ENCODE data around the gene MORN4. TPM values are rescaled to one million over a fixed set of nuclear protein-coding genes. Genes with fewer than 3 reads are reported as not detected.

MORN4 gene
- total and polyA plus RNA-seq, 2 donors (not counting 3 experiments of a cell fraction or from before 2014, with no cell fraction given): 12.2 to 13.9 TPM

GRCh38 chr10:97585439-97585811, 47.9 kb downstream of the MORN4 start:
- CTCF ChIA-PET: interaction anchor here (0.8 to 2.0 kb wide), 7 partner anchors 10 to 29 kb away, joined by 3 to 10 read pairs (median 5); partner anchors contain the start of gene ANKRD2
- Histone ChIP-seq H3K9ac (replicated peaks; ENCODE audit: extremely low read depth, insufficient read depth, low read length) (no peak overlapping the region), H3K4me3 (replicated peaks in 1 of 3; ENCODE audit: insufficient read depth in 1 of 3, low read depth in 1 of 3, low read length in 3 of 3) (no peak overlapping the region), H3K27me3 (ENCODE audit: control insufficient read depth in 2 of 2, insufficient read depth in 2 of 2, low read length in 2 of 2) (no peaks in the 10 kb centered on the region), H3K4me1 (ENCODE audit: control insufficient read depth, extremely low read depth, insufficient read depth, low read length) (no peaks in the 10 kb centered on the region), H3K79me2 (ENCODE audit: control insufficient read depth, insufficient read depth, low read length) (no peaks in the 10 kb centered on the region), H4K20me1 (replicated peaks; ENCODE audit: control insufficient read depth, extremely low read depth, insufficient read depth, low read length) (no peaks in the 10 kb centered on the region), H3K9me1 (replicated peaks; ENCODE audit: control insufficient read depth, extremely low read depth, insufficient read depth, low read length) (no peaks in the 10 kb centered on the region), H3K9me3 (replicated peaks; ENCODE audit: control insufficient read depth, insufficient read depth, low read length) (no peaks in the 10 kb centered on the region), H3K36me3 (ENCODE audit: control insufficient read depth in 2 of 2, extremely low read depth in 1 of 2, insufficient read depth in 2 of 2, low read length in 2 of 2) (no peaks in the 10 kb centered on the region), H3K4me2 (ENCODE audit: insufficient read depth, low read length) (no peak overlapping the region), H3K27ac (ENCODE audit: insufficient read depth, low read depth, low read length) (no peak overlapping the region), H2AFZ (ENCODE audit: low read depth, low read length) (no peak overlapping the region)
- no peak for FAIRE-seq
- no peak for TF ChIP-seq FOS (IDR thresholded peaks at IDR 0.05; ENCODE audit: borderline replicate concordance, insufficient read depth, low read length)
- TF ChIP-seq GATA2 (IDR thresholded peaks at IDR 0.05; ENCODE audit: insufficient read depth, insufficient read length, low read depth, low read length): no peak
- TF ChIP-seq POLR2A (IDR thresholded peaks at IDR 0.05; ENCODE audit: low read depth, low read length): no peak
- TF ChIP-seq POLR2AphosphoS5 (IDR thresholded peaks at IDR 0.05; ENCODE audit: insufficient read depth, low read depth, low read length): no peak
- no peak for TF ChIP-seq MAX (IDR thresholded peaks at IDR 0.05; ENCODE audit: insufficient read depth, insufficient read length)
- no peak for TF ChIP-seq MYC (IDR thresholded peaks at IDR 0.05; ENCODE audit: low read depth, low read length)
- TF ChIP-seq JUN (IDR thresholded peaks at IDR 0.05; ENCODE audit: borderline replicate concordance, insufficient read depth, insufficient read length, low read depth): no peak
- TF ChIP-seq EZH2 (IDR thresholded peaks at IDR 0.05; ENCODE audit: borderline replicate concordance, low read depth, low read length, severe bottlenecking): no peak
- TF ChIP-seq CTCF (IDR thresholded peaks at IDR 0.05; ENCODE audit: extremely low read depth in 1 of 2, insufficient read depth in 1 of 2, low read depth in 1 of 2, low read length in 2 of 2): no peak
- DNase-seq (ENCODE audit: low read depth, low spot score): no peak
- POLR2A ChIA-PET: no interaction called here
- intact Hi-C loops (cut with micrococcal nuclease): no loop called here
- dilution Hi-C loops (cut with MboI; ENCODE audit: extremely low pct_ligation_motif_present, low sequenced_read_pairs): no loop called here
- BruUV-seq (replicated peaks): no TSS peak

All from endothelial cell of umbilical vein (primary cell).